HEK293 (cell line): ENCODE data around the gene RNF144A.

Source experiments
- CTCF ChIP-seq: fragments of 450-650 bp; formaldehyde crosslinking; IDR thresholded peaks from 2 replicates; pipeline ENCODE4 v1.5.1; 2016; ENCODE audit warnings: missing biosample characterization, missing genetic modification characterization
- MYNN ChIP-seq: fragments of 450-650 bp; formaldehyde crosslinking; IDR thresholded peaks from 2 replicates; pipeline ENCODE4 v1.5.1; 2016; ENCODE audit warnings: missing biosample characterization, missing genetic modification characterization, borderline replicate concordance
- TRIM28 ChIP-seq: IDR thresholded peaks from 2 replicates; pipeline ENCODE4 v1.6.1; 2011; ENCODE audit warnings: low read length, control low read depth, borderline replicate concordance
- ZNF48 ChIP-seq: fragments of 450-650 bp; formaldehyde crosslinking; IDR thresholded peaks from 2 replicates; pipeline ENCODE4 v1.5.1; 2016; ENCODE audit warnings: missing biosample characterization, missing genetic modification characterization
- ZNF747 ChIP-seq: fragments of 450-650 bp; formaldehyde crosslinking; IDR thresholded peaks from 2 replicates; pipeline ENCODE4 v1.5.1; 2016; ENCODE audit warnings: missing biosample characterization, missing genetic modification characterization
- ZNF76 ChIP-seq: fragments of 450-650 bp; formaldehyde crosslinking; IDR thresholded peaks from 2 replicates; pipeline ENCODE4; 2016; ENCODE audit warnings: low read depth, missing biosample characterization, missing genetic modification characterization, borderline replicate concordance

GRCh38 chr2:7089284-7089683 lies 172.1 kb downstream of the RNF144A start:
- TF ChIP-seq ZNF76 (tag by site-specific recombination) (no peak), TRIM28 (no peak), CTCF (tag by site-specific recombination) (no peak), ZNF747 (no peak), MYNN (tag by site-specific recombination) (no peak), ZNF48 (no peak)
